ENCODE measurements around the gene BMP8B. TPM values are rescaled to one million over a fixed set of nuclear protein-coding genes. Genes with fewer than 3 reads are reported as not detected.

BMP8B gene
- total RNA-seq, 1 donor from 2014 or later, result 1.3 TPM

- no peak for TF ChIP-seq CTCF (IDR thresholded peaks at IDR 0.05; ENCODE audit: insufficient read depth, low read length, severe bottlenecking)
- DNase-seq (ENCODE audit: low read depth), result no peak
- no peaks in the 10 kb centered on the region for H3K36me3 ChIP-seq (ENCODE audit: control insufficient read depth, insufficient read depth, low read length)
- no peak for FAIRE-seq
- H3K27me3 ChIP-seq (ENCODE audit: control insufficient read depth, insufficient read depth, low read length), result no peaks in the 10 kb centered on the region
- no peak overlapping the region for H3K4me3 ChIP-seq (ENCODE audit: low read depth, low read length)
Observed at GRCh38 chr1:39762550-39763540, 25.8 kb downstream of the BMP8B start.

- no peak for TF ChIP-seq CTCF (IDR thresholded peaks at IDR 0.05; ENCODE audit: insufficient read depth, low read length, severe bottlenecking)
- Histone ChIP-seq H3K36me3 (ENCODE audit: control insufficient read depth, insufficient read depth, low read length) (no peaks in the 10 kb centered on the region), H3K4me3 (ENCODE audit: low read depth, low read length) (no peak overlapping the region), H3K27me3 (ENCODE audit: control insufficient read depth, insufficient read depth, low read length) (no peaks in the 10 kb centered on the region)
- no peak for FAIRE-seq
- no peak for DNase-seq (ENCODE audit: low read depth)
Observed at GRCh38 chr1:39761557-39762260, 27.0 kb downstream of the BMP8B start.

- no peaks in the 10 kb centered on the region for H3K27me3 ChIP-seq (ENCODE audit: control insufficient read depth, insufficient read depth, low read length)
- H3K4me3 ChIP-seq (ENCODE audit: low read depth, low read length), result no peak overlapping the region
- no peak for TF ChIP-seq CTCF (IDR thresholded peaks at IDR 0.05; ENCODE audit: insufficient read depth, low read length, severe bottlenecking)
- DNase-seq (ENCODE audit: low read depth) (no peak), FAIRE-seq (no peak)
- H3K36me3 ChIP-seq (ENCODE audit: control insufficient read depth, insufficient read depth, low read length), result no peaks in the 10 kb centered on the region
Observed at GRCh38 chr1:39761016-39761415, 27.6 kb downstream of the BMP8B start.

GRCh38 chr1:39760074-39761008 lies 28.3 kb downstream of the BMP8B start:
- Histone ChIP-seq H3K4me3 (ENCODE audit: low read depth, low read length) (no peak overlapping the region), H3K27me3 (ENCODE audit: control insufficient read depth, insufficient read depth, low read length) (no peaks in the 10 kb centered on the region), H3K36me3 (ENCODE audit: control insufficient read depth, insufficient read depth, low read length) (peaks cover 4% of the 10 kb centered on the region)
- FAIRE-seq (no peak), DNase-seq (ENCODE audit: low read depth) (no peak)
- no peak for TF ChIP-seq CTCF (IDR thresholded peaks at IDR 0.05; ENCODE audit: insufficient read depth, low read length, severe bottlenecking)

- no peak for TF ChIP-seq CTCF (IDR thresholded peaks at IDR 0.05; ENCODE audit: insufficient read depth, low read length, severe bottlenecking)
- DNase-seq (ENCODE audit: low read depth) (peak; percentile 10), FAIRE-seq (no peak)
- Histone ChIP-seq H3K36me3 (ENCODE audit: control insufficient read depth, insufficient read depth, low read length) (peaks cover 8% of the 10 kb centered on the region), H3K4me3 (ENCODE audit: low read depth, low read length) (no peak overlapping the region), H3K27me3 (ENCODE audit: control insufficient read depth, insufficient read depth, low read length) (no peaks in the 10 kb centered on the region)
Observed at GRCh38 chr1:39759436-39759726, 29.3 kb downstream of the BMP8B start.
